Dermis blood vessel endothelial cell (primary cell): ENCODE measurements around the gene VCX3B. TPM values are rescaled to one million over a fixed set of nuclear protein-coding genes. Genes with fewer than 3 reads are reported as not detected.
"Not testable (repeated sequence)": the region's sequence is repeated elsewhere in the genome, so short reads cannot be mapped to it uniquely, and the experiment has no call there.

Experiments
- DNase-seq: peaks from one replicate; pipeline ENCODE4 v3.0.0; 2010
- total RNA-seq: library from RNA; depleted of rRNA; stranded (reverse); fragments of >200 nt; gene quantifications from 2 replicates; pipeline ENCODE4 v1.2.3, GENCODE V29; 2014

VCX3B gene
- total RNA-seq, result not detected in 2 replicates

DNA sequence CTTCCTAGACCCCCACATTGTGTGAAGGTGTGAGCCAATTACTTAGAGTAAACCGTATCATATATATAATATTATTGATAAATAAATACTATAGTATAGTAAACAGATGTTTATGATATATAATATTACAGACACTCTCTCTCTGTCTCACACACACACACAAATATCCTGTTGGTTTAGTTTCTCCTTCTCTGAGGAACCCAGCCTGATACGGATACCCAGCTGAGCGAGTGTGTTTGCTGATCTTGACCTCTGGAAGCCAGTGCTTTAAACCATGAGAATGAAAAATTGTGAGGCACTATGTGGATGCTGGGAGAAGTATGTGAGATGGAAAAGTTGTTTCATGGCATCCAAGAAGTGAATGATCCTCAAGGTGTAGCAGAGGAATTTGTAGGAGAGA lies at the start of gene VCX3B:
VCX3B (plus strand) TSS at position 301 of the 400 bp plus-strand sequence. CDS start 621 bp downstream, outside the sequence.
- not testable (repeated sequence) for DNase-seq

DNA sequence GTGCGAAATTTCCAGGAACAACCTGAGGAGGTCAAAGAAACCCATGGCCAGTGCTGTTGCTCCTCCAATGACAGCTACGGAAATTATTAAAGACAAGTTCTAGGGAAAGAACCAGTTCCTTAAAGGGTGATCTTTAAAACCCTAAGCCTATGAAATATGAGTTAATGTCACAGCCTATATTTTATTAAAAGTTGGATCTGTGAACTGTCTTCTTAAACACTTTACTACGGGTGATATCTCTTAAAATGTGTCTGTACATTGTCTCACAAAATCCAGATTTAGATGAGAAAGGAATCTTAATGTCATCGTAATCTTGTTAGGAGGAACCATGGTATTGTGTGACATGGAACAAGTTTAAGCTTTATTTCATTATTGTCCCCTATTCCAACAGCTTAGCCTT lies 46.3 kb upstream of the VCX3B start:
- no peak for DNase-seq

DNA sequence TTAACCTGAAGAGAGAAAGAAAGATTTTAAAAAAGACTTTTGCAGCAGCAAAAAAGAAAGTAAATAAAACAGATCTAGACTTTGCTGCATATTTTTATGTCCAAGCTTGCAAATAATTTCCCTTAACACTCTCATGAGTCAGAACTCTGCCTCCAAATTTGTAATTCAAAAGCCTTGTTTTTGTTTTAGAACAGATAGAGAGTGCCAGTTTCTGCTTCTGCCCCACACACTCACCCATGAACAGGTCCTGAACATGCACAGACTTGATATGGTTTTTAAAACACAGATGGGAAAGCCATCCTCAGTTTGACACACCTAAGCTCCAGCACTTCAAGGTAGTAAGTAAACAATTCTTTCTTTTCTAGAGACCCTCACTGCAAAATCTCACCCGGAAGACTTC lies 39.7 kb upstream of the VCX3B start:
- DNase-seq, result no peak

DNA sequence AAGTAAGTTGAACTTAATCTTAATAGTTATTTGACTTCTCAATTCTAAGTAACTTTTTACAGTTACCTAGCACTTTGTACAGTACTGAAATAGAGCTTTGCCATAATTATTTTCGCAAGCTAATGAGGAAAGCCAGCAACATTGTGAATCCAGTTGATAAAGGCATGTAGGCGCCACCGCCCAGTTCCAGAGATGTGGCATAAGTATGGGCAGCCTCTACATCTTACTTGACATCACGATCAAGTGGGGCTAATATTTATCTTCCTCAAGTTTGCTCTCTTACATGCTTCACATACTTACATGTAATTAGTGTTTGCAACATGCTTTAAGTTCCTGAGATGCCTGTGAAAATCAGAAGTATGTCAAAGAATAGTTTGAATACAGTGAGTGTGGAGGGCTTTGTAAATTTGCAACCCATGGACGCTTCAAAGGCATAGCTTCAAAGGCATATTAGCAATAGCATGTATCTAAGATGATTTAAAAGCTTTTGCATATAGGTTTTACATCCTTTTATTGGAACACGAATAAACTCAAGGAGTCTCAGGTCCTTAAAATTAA lies 34.9 kb upstream of the VCX3B start:
- no peak for DNase-seq

DNA sequence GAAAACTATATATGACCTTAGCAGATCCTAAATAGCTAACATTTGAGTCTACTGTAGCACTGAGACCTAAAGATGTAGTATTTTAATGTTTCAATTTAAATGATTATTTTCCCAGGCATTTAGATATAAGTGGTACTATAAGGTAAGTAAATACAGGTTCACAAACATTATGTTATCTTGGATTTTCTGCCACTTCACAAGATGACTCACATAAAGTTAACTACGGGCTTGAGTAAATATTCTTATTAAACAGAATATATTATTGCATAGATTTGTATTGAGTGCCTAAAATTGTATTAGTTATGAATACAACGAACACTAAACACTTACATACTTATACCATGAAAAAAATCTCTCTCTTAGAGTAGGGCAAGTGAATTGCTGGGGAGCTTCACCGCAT lies 34.2 kb upstream of the VCX3B start:
- no peak for DNase-seq

DNA sequence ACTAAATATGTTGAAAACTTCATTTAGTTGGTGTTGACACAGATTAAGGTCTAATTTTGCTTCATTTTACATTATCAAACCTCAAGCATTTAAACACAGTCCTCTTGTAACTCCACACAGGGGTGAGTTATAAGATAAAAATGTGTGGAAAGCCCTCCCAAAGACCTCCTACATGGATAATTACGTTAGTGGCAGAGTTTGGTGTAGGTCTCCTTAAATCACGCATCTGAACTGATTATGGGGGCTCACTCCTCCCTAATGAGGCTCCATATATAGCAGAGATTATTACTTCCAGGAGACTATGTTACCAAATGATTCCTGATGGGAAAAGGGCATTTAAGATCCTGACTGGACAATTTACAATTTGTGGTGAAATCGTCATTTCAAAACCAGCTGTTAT lies 32.2 kb upstream of the VCX3B start:
- no peak for DNase-seq

DNA sequence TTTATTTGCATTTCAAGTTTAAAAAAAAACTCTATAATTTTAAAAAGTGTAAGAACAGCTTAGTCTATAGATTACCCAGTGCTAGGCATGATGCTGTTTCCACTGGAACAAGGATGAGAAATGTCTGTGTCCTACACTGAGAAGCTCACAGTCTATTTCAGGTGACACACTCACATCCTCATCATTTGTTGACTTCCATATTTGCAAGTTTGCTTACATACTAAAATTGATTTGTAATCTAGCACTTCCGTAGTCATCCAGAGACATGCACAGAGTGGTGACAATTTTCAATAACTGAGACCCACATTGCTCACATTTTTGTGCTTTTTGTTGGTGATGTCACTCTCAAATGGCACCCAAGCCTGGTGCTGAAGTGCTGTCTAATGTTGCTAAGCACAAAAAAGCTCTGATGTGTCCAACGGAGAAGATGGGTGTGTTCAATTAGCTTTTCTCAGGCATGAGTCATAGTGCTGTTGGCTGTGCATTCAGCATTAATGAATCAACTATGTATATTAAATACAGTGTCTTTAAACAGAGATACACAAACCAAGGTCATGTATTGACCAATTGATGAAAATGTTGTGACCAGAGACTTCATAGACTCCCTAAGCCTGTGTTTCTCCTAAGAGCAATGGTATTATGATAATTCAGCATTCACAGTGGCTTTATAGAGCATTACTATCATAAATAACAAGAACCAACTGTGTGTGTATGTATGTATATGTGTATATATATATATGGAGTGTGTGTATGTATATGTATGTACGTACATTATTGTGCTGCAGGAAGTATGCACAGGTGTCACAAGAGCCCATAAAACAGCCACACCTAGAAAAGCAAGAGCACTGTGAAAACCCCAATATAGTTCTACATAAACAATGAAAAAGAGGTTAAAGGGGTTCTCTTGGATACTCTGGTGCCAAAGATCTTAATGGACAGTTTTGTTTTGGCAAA lies 31.2 kb upstream of the VCX3B start:
- DNase-seq, result no peak

DNA sequence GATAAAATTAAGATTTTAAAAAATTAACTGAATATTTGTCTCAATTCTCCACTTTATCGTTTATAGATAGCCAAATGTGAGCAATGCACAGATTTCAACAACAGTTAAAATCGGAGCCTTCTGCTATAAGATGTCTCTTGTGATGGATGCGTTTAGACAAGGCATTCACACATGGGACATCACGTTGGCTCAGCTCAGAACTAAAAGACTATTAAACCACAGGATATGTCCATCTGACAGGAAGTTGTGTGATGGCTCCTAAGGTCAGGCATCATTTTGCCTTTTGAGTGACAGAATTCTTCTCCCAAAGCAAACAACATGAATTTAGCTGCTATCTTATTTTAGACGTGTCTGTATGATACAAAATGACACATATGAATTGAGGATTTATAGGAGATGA lies 17.3 kb upstream of the VCX3B start:
- DNase-seq, result no peak

DNA sequence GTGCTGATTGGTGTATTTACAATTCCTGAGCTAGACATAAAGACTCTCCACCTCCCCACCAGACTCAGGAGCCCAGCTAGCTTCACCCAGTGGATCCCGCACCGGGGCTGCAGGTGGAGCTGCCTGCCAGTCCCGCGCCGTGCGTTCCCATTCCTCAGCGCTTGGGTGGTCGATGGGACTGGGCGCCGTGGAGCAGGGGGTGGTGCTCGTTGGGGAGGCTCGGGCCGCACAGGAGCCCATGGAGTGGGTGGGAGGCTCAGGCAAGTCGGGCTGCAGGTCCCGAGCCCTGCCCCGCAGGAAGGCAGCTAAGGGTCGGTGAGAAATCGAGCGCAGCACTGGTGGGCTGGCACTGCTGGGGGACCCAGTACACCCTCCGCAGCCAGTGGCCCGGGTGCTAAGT lies 12.3 kb upstream of the VCX3B start:
- DNase-seq, result not testable (repeated sequence)

DNA sequence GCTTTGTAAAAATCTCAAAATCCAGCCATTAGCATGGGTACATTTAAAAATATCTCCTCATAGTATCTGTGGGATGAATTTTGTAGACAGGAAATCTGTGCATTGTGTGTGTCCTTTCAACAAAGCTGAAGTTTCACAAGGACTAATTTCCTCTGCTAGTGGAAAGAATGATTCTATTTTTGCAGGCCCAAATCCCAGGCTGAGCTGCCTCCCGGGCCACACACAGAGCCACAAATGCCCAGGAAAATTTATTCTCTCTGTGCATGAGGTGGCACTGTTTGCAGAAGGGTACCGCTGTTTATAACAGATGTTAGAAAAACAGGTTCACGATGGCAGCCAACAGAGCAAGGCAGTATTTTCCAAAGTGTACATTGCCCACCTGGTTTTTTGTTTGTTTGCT lies 11.0 kb upstream of the VCX3B start:
- no peak for DNase-seq

DNA sequence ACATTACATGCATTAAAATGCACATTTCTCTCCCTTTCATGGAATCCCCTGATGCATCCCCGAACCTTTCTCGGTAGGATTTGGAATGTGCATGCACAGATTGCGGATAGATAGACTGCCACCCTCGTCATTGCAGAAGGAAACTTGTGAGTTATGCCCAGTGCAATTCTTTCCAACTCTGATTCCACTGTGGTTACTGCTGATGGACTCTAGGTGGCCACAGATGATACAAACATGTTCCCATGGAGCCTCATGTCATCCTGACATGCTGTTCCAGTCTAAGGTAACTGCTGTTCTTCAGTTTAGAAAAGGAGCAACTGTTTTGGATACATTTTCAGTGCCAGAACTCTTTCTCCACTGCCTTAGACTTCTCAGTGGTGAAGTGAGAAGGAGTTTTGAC lies 9.1 kb upstream of the VCX3B start:
- DNase-seq, result no peak

DNA sequence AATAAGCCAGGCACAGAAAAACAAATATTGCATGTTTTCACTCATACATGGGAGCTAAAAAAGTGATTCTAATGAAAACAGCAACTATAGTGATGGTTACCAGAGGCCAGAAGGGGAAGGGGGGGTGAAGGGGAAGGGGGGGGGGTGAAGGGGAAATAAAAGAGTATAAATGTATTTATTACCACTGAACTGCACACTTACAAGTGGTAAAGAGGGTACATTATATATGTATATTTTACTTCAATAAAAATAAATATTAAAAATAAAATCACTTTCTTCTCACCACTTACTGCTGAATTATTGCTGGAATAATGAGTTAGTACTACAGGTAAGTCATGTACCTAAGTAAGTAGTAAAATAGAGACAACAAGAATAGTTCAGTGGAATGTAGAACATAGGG lies 2.1 kb upstream of the VCX3B start:
- no peak for DNase-seq

DNA sequence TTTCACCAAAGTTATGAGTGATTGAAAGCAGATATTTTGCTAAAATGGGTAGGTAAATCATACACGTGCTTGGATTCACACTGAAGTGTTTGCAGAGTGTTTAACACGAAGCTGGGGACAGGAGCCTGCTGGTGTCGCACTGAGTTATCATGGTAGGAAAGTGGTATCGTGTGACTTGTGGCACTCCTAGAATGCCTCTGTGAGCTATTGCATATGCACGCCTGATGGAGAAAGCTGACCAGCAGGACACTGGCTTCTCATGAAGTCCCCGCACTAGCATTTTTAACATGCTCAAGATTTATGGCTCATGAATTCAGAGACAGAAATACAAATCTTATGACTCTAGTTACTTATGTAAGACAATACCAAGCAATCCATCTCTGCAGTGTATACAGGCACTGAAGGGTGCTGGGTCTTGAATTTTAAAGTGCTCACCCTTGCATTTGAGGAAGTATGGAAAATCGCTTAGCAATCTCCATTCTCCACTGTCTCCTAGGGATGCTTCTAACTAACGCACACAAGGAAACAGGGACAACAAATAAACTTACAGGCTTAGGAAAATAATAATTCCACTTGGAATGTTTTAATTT lies 19.8 kb downstream of the VCX3B start:
- no peak for DNase-seq

DNA sequence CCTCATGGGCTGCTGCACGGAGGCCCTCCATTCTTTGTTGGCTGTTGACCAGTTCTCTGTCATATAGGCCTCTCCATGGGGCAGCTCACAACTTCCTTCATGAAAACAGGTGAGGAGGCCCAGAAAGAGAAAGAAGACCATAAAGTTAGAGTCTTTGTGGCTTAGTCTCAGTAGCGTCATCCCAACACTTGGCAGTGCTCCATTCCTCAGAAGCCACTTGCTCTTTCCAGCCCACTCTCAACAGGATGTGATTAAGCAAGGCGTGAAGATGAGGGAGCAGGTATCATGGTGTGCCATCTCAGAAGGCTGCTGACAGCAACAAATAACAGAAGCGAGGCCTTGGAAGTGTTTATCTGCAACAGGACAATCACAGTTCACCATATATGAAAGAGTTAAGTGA lies 30.4 kb downstream of the VCX3B start:
- DNase-seq, result not testable (repeated sequence)

DNA sequence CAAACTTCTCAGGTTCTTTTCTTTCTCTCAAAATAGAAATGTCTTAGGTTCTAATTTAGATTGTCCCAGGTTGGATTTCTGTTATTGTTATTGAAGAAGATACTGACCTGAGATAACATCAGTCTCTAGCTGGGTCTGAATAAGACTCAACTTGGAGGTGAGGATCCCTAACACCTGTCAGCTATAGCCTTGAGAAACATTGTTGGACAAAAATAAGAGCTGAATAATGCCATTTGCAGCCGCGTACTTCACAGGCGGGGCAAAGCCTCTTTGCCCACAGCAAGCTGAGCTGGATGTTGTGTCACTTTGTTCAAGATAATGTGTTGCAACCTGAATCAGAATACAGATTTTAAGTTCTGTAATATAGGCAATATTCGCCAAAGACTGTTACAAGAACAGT lies 35.6 kb downstream of the VCX3B start:
- DNase-seq, result no peak

DNA sequence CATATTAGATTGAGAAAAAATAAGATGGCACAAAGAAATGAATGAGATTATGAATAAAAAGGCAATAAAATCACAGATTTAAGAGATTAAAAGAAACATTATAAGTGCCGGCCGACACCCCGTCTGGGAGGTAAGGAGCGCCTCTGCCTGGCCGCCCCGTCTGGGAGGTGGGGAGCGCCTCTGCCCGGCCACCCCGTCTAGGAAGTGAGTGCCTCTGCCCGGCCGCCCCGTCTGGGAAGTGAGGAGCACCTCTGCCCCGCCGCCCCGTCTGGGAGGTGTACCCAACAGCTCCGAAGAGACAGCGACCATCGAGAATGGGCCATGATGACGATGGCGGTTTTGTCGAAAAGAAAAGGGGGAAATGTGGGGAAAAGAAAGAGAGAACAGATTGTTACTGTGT lies 37.5 kb downstream of the VCX3B start:
- not testable (repeated sequence) for DNase-seq

DNA sequence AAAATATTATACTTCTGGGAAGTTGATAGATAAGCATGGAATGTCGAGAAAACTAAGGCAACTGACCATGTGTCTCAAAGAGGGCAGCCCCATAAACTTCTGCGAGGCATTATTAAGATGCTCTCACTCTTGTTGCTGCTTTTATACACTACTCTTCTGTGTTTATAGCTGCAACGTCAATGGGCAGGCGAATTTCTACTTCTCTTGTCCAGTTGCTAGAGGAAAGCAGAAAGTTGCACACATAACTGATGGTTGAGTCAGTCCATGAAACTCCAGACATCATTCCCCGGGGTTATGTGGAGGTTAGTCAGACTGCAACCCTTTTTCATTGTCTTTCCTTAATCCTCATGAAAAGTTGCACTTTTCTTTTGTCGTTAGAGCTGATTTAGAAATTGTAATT lies 39.8 kb downstream of the VCX3B start:
- no peak for DNase-seq
